HTR-8/SVneo (cell line): Measurements from ENCODE around the gene HSPBAP1.

Experiments
- DNase-seq: peaks from one replicate; pipeline ENCODE4 v3.0.0; 2011; ENCODE audit warnings: low spot score, mixed read lengths; ENCODE audit not compliant: insufficient read length
- FAIRE-seq: peaks from 2 replicates; lab custom pipeline; 2011; peaks lifted over from hg19 to GRCh38; lab: Jason Lieb, UNC

Gene HSPBAP1

DNA sequence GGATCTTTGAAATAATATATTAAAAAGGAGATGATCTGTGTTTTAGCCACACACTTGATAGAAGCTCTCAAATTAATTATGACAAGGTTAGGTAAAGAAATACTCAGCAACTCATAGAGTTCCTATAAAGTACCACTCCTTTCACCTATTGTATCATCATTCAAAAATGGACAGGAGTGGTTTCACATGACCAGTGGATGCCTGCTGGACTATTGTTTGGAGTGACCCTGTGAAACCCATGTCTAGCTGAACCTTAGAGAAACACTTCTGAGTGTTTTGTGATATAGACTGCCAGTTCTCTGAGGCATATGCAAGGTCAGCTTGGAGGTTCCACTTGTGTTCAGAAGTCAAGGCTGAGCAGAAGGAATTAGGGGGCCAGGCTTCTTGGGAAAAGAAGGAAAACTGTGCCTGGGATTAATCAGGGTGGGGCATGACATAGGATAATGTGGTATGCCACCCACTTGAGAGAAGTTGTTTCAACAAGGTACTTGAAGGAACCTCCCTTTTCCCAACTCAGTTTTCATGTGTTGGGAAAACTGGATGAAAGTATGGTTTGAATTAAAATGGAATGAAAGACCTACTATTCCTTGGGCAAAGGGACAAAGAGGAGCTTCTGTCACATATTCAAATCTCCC lies 97.6 kb downstream of the HSPBAP1 start:
- FAIRE-seq: no peak
- no peak for DNase-seq

DNA sequence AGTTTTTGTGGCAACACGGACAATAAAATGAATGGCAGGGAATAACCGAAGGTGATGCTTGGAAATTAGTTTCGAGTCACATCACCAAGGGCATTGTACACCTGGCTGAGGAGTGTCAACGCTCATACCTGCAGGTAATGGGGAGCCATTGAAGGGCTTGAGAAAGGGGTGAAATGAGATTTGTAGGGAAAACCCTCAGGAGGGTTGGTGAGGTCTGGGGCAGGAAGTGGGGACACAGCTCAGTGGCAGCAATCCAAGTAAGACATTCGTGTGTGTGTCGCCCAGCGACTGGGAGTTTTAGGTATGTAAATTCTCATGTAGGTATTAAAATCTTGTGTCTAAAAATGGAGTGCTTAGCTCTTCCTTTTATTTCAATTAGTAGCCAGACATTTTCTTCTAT lies 98.7 kb downstream of the HSPBAP1 start:
- FAIRE-seq: no peak
- no peak for DNase-seq

DNA sequence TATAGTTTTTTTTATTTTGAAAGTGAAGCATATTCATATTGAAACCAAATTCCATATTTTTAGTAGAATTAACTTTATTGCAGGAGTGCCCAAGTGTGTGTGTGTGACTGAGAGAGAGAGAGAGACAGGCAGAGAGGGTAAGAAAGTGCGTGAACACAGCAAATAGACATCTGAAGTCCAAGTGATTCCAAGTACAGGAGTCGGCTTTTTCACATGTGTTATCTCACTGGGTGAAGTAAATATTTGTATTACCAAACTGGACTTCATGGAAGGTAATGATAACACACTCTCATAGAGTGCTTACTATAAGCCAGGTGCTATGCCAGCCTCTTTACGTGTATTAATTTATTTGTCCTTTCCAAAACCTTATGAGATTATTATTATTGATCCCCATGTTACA lies 101.0 kb downstream of the HSPBAP1 start:
- FAIRE-seq (no peak), DNase-seq (no peak)

DNA sequence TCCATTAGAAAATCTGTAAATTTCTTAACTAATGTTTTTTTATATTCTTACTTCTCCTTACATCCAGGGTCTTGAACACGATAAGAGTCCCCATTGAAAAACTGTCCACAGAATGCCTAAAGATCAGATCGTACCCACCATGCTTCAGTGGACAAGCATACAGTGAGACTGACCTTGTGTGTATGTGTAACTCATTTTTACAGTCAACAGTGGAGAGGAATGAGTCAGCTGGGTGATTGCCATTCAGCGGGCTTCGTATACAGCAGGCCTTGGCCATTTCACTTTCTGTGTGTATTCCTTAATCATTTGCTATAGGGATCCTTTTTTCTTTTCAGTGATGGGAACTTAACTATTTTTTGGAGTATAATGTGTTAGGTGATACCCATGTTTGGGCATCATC lies 102.4 kb downstream of the HSPBAP1 start:
- no peak for DNase-seq

DNA sequence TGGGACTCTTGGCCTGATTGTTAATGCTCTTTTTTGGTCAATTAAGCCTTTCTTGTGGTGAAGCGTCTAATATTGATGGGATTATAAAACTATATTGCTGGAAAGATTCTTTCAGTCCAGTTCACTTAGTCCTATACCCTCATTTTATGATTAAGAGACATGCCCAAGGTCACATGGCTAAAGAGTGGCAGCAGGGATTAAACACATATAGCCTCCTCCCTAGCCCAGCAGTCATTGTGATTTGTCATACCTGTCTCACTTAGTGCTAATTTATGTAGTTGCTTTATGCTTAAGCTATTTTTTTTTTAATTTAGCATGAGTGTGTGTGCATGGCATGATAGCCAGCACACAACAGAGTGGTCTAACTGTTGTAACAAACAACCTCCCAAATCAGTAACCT lies 103.5 kb downstream of the HSPBAP1 start:
- FAIRE-seq (no peak), DNase-seq (no peak)

More for the DNA sequence above, 102.4 kb downstream of the HSPBAP1 start:
- FAIRE-seq: no peak
